SK-N-DZ (cell line): ENCODE measurements around the gene ZBTB20. TPM values are rescaled to one million over a fixed set of nuclear protein-coding genes. Genes with fewer than 3 reads are reported as not detected.
A peak's percentile ranks its signal among the peaks of the same experiment; 100 is the strongest.
"Not testable (repeated sequence)": the region's sequence is repeated elsewhere in the genome, so short reads cannot be mapped to it uniquely, and the experiment has no call there.

Experiments used
- DNase-seq: peaks from one replicate; pipeline ENCODE4 v3.0.0-alpha.2; 2015; ENCODE audit warnings: low spot score
- polyA plus RNA-seq, 2 experiments: library from polyadenylated mRNA; depleted of rRNA; stranded (reverse); fragments of >200 nt; gene quantifications; 2 replicates each; pipeline ENCODE4 v1.2.3, GENCODE V29; 2014

Gene ZBTB20
- 0.03 TPM in 1 of 2 replicates, not detected in the other for polyA plus RNA-seq (2014; cell fraction: cytosol; rRNA removed)
- polyA plus RNA-seq (2014; cell fraction: nucleus; rRNA removed) = 0.07 and 0.13 TPM in 2 replicates

DNA sequence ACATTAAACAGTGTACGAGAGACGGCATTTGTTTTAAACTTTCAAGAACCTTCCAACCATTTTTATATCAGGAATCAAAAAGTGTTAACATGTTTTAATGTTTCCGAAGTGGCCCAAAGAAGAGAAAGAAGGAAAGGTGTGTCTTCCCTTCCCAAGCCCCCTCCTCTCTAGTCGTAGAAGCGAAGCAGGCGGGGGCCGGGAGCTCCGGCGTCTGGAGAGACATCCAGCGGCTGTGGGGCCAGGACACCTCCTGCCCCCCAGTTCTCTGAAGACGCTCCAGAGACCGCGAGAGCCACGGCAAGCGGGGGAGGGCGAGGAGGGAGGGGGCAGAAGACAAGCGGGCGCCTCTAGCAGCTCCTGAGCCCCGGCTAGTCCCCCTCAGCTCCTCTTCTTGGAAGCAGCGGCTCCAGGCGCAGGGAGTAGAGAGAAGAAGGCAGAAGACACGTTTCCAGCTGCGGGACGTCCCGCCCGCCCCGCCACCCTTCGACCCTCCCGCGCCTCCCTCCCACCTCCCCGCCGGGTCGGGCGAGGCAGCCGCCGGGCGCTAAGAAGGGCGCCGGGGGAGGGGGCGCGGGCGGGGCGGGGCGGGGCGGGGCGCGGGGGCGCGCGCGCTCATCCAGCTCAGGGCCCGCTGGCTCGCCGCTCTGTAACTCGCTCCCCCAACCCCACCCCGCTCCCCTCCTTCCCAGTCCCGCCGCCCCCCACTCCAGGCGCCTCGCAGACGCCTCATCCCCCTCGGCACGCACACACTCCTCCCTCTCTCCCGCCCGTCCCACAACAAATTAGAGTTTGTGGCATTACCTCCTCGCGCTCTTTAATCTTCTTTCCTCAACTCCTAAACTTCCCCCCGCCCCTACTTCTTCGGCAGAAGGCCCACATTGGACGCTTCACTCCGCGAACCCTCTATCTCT, at the start of gene ZBTB20:
TSS of gene ZBTB20 (minus strand) at position 871 of the 911 bp plus-strand sequence.
- peak; percentile 74 for DNase-seq

DNA sequence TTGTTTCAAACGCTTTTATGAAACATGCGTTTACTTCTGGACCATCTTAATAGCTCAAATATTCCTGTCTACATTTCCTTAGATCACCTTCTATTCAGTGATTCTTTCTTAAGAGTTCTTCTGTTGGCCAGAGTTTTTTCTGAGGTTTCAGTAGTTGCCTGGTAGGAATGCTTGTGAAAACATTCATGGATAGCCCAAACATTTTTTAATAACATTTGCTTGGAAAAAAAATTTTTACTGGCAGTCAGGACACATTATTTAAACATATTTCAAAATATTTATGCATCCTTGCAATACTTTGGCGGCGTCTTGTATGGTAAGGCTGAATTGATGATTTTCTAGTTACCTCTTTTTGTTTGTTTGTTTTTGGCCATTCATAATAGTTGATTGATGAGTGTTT, 47.4 kb upstream of the ZBTB20 start:
- DNase-seq = no peak

- DNase-seq = no peak
Observed at GRCh38 chr3:115190747-115191146, 43.7 kb upstream of the ZBTB20 start.

- no peak for DNase-seq
Observed at GRCh38 chr3:115187149-115187757, 40.2 kb upstream of the ZBTB20 start.

DNA sequence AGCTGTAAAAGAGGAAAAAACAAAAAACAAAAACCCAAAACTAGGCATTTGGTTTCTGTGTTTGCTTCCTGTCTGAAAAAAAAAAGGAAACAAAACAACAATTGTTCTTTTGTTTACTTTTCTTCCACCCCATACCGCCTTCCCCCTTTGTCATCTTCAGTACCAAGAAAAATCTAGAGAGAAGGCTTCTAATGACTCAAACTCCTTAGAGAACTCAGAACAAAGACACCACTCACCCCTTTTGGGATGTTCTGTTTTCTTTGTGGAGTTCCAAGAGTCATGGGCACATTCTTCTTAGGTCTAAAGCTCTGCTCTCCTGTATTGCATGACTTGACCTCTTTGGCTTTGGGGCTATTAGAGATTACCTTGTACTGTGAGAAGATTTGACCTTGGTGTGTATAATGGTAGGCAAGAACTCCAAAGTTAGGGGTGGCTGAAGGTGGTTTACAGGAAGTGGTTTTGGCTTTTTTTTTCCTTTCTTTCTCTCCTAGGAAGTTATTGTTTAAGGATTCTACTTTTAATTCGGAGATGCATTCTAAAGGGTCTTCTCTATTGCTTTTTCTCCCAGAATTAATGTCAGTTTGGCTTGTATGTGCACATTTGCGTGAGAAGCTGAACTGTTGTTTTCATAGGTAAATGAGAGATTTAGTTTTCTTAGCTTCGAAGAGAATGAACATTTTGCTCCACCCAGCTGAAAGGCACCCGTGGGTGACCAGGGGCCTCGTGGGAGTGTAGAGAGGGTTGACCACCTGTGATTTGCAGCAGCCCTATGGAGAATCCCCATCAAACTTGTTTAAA, 39.5 kb upstream of the ZBTB20 start:
- DNase-seq = no peak

DNA sequence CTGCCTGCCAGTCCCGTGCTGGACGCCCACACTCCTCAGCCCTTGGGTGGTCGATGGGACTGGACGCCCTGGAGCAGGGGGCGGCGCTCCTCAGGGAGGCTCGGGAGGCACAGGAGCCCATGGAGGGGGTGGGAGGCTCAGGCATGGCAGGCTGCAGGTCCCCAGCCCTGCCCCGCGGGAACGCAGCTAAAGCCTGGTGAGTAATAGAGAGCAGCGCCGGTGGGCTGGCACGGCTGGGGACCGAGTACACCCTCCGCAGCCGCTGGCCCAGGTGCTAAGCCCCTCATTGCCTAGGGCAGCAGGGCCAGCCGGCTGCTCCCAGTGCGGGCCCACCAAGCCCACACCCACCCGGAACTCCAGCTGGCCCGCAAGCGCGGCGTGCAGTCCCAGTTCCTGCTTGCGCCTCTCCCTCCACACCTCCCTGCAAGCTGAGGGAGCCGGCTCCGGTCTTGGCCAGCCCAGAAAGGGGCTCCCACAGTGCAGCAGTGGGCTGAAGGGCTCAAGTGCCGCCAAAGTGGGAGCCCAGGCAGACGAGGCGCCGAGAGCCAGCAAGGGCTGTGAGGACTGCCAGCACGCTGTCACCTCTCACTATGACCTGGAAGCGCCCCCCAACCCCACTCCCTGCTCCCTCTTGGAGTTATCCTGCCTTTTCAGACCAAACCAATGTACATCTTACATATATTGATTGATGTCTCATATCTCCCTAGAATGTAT, 37.9 kb upstream of the ZBTB20 start:
- DNase-seq = not testable (repeated sequence)

DNA sequence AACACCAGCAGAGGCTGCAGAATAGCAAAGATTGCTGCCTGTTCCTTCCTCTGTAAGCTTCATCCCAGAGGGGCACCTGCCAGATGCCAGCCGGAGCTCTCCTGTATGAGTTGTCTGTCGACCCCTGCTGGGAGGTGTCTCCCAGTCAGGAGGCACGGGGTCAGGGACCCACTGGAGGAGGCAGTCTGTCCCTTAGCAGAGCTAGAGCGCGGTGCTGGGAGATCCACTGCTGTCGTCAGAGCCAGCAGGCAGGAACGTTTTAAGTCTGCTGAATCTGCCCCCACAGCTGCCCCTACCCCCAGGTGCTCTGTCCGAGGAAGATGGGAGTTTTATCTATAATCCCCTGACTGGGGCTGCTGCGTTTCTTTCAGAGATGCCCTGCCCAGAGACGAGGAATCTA, 31.8 kb upstream of the ZBTB20 start:
- not testable (repeated sequence) for DNase-seq

DNA sequence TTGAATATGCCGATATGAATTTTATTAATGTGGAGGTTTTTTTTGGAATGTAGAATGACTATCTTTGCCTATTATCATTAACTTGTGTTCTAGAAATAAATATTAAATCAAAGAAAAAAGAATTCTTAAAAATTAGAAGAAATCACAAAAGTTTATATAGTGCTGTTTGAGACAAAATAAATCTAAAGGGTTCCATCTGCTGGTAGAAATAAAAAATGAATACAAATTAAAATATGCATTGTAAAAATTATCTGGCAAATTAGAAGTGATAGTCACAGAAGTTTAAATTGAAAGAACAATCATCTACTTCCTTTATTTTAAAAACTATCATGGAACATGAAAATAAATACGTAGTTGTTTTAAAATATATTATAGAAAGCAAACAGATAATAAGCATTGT, 22.7 kb upstream of the ZBTB20 start:
- no peak for DNase-seq

DNA sequence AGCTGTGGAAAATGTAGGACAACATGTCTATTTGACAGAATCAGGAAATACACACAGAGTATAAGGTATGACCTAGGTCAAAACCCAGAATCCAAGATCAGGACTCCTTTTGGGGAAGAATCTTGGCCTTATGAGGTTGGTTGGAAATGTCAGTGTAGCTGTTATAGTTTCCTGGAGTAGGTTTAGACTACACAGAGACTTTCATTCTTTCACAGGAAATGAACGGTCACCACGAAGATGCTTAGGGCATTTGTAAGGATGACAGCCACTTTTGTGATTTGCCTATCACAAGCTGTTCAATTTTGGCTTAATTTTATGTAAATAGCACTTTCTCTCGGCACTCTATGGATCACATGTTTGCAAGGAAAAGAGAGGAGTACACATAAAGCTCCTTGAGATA, 18.6 kb upstream of the ZBTB20 start:
- no peak for DNase-seq

GRCh38 chr3:115165266-115165665, 18.2 kb upstream of the ZBTB20 start:
- no peak for DNase-seq

GRCh38 chr3:115164374-115165221, 17.5 kb upstream of the ZBTB20 start:
- no peak for DNase-seq

DNA sequence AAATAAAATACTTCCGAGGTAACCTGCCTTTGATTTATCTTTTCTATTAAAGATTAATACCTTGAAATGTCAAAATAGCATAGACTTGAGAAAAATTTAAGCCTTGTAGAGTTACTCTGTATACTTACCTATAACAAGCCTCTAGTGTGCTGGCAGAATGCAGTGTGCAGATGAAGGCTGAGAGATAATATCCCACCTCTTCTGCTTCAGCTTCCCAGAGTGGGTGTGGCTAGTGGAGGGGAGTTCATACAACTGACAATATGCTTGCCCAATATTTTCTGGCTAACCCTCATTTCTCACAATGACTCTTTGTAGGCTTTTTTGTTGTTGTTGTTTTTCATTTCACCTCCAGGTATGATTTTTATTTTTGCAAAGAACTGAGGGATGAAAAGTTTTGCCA, 15.7 kb upstream of the ZBTB20 start:
- DNase-seq = no peak

DNA sequence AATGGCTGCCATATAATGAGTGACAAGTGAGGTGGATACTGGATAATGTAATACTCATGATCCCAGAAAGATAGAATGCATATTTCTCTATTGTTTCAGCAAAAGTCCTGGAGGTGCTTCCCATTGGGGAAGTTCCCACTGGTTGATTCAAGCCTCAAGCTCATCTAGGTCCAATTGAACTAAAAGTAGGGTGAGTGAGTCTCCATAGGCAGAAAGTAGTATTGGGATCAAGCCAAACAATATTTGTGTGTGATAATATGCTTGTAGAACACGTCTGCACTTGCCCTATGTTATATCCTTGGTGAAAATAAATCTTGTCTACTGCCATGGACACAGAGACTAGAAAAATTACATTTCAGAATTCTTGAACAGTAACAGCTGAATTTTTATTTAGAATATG, 14.8 kb upstream of the ZBTB20 start:
- no peak for DNase-seq

DNA sequence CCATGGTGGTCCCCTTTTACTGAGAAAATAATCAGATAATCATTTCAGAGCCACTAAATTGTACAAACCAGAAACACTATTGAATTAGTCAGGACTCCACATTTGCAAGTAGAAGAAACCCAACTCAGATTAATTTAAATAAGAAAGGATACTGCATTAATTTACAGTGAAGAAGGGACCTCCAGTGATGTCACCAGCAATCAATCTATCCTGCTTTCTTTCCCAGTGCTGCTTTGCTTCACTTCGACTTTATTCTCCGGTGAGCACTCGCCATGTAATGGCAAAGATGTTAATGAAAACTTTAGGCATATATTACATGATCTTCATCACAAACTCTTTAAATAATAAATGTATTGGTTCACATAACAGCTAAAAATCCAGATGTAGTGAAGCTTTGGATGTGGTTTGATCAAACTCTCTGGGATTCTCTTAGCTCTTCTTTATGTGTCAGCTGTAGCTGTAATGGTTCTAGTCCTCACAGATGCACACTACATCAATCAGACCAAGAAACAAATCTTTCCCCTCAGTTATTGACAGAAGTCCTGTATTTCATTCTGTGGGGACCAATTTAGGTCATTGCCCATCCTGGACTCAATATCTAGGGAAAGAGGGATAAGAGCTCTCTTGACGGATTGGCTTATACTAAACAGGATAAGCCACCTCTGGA, 14.2 kb upstream of the ZBTB20 start:
- no peak for DNase-seq

DNA sequence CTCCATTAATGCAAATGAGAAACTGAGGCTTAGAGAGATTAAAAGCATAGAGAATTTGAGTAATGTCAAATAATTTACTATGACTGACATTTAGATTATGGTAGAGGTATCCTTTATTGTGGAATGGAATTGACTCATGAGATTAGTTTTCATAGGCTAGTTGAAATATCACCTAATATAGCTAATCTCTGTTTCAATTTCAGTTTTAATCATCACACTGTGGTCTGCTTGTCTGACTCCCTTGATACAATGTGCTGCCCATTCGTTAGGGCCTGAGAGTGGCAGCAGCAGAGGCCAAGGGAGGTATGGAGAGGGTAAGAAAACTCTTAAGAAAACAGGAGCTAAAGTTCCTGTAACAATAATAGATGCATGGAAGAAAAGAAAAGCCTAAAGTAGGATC, 13.2 kb upstream of the ZBTB20 start:
- DNase-seq = no peak

DNA sequence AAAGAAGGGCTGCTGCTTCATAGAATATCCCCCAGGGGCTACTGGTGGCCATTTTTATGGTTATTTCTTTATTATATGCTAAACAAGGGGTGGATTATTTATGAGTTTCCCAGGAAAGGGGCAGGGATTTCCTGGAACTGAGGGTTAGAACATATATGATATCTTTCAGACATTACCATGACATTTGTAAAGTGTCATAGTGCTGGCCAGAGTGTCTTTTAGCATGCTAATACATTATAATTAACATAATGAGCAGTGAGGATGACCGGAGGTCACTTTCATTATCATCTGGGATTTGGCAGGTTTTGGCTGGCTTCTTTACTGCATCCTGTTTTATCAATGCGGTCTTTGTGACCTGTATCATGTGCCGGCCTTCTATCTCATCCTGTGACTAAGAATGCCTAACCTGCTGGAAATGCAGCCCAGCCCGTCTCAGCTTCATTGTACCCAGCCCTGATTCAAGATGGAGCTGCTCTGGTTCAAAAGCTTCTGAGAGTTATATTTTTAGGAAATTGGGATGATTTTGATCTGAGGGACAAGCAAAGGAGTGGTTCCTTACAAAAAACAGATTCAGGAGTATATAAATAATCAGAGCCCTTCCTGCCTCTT, 9.1 kb upstream of the ZBTB20 start:
- DNase-seq = no peak

GRCh38 chr3:115154611-115155010, 7.5 kb upstream of the ZBTB20 start:
- DNase-seq = no peak

GRCh38 chr3:115151921-115152320, 4.8 kb upstream of the ZBTB20 start:
- no peak for DNase-seq

DNA sequence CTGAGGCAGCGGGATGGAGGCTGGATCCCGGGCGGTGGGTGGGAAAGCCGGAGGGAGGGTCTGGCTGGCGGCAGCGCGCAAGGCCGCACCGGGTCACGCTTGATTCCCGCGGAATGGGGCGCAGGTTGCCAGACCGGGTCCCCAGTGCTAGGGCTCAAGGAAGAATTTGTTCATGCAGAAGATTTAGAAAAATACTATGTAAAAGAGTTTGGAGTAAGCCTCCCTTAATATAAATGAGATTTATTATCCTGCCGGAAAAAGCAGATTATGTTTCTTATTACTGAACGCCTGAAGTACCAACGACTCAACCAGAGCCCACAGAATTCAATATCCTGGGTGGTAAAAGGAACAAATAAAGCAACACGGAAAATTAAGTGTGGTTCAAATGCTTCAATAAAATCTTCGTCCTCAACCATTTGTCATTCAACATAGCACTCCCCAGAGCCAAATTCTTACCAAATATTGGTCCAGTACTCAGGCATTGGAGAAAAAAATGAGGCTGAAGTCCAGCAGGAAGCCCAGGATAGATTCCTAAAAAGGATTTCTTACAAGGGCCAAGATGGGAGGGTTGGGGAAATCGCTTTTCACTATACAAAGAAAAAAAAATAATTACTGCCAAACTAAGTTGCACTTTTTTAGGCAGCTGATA, 1.2 kb upstream of the ZBTB20 start:
- no peak for DNase-seq
